Tibial nerve (tissue), 3 donors: Measurements from ENCODE around the gene CDC42BPG.

Experiments used
- CTCF ChIP-seq, 5 experiments: fragments of 200-600 bp in 3 of 5; fragments of 450-650 bp in 2 of 5; sonication (generic) in 3 of 5; IDR thresholded peaks; one replicate each; pipeline ENCODE4 v1.5.1; 2016 to 2019; ENCODE audit warnings: antibody characterized with exemption in 5 of 5, mild to moderate bottlenecking in 3 of 5, moderate library complexity in 2 of 5
- POLR2A ChIP-seq, 2 donors: fragments of 450-650 bp; IDR thresholded peaks; one replicate each; pipeline ENCODE4 v1.6.1; 2017; ENCODE audit warnings: antibody characterized with exemption in 2 of 2, mild to moderate bottlenecking in 2 of 2, moderate library complexity in 2 of 2

- TF ChIP-seq CTCF (IDR thresholded peaks at IDR 0.05) (no peak), POLR2A (IDR thresholded peaks at IDR 0.05) (no peak)
Measured at GRCh38 chr11:64868904-64869570, 24.6 kb upstream of the CDC42BPG start.
